IMR-90 (cell line): Measurements from ENCODE around the gene CELSR2. TPM values are rescaled to one million over a fixed set of nuclear protein-coding genes. Genes with fewer than 3 reads are reported as not detected.

Experiments used
- ATAC-seq: fragments of 200-7000 bp; cut with Tn5 transposase; 2 replicates; pipeline ENCODE4 v1.9.1; 2020; ENCODE audit warnings: low read depth, mild to moderate bottlenecking, moderate library complexity
- BruUV-seq: library from RNA; stranded (reverse); fragments of 400-500 nt; replicated peaks from 2 replicates; lab custom pipeline; 2021; lab: Mats Ljungman, UMichigan
- CTCF ChIA-PET: fragments of 300-600 bp; formaldehyde crosslinking; extraction: SDS; loops from one replicate; lab custom pipeline; 2021; ENCODE audit warnings: antibody characterized with exemption; lab: Yijun Ruan, JAX
- POLR2A ChIA-PET: fragments of 300-600 bp; sonication (Branson Sonifier 250); formaldehyde crosslinking; loops from one replicate; lab custom pipeline; 2022; ENCODE audit warnings: antibody characterized with exemption; ENCODE audit not compliant: unreplicated experiment; lab: Charles Lee
- DNase-seq: peaks from one replicate; pipeline ENCODE4 v3.0.0; 2013
- H2AFZ ChIP-seq: replicated peaks from 2 replicates; pipeline ENCODE3; 2013; ENCODE audit warnings: low read length, mild to moderate bottlenecking; ENCODE audit not compliant: poor library complexity
- H2AK5ac ChIP-seq: 2 replicates; pipeline ENCODE4 v1.6.1; 2013; ENCODE audit warnings: low read depth, low read length, inconsistent platforms
- H2AK9ac ChIP-seq: replicated peaks from 2 replicates; pipeline ENCODE3; 2013; ENCODE audit warnings: mild to moderate bottlenecking, low read depth, low read length, moderate library complexity; ENCODE audit not compliant: poor library complexity
- H2BK120ac ChIP-seq: 2 replicates; pipeline ENCODE4 v1.6.1; 2013; ENCODE audit warnings: low read depth, low read length, inconsistent platforms
- H2BK15ac ChIP-seq: 3 replicates; pipeline ENCODE4 v1.6.1; 2013; ENCODE audit warnings: low read depth, low read length, inconsistent platforms
- H2BK20ac ChIP-seq: 2 replicates; pipeline ENCODE4 v1.6.1; 2013; ENCODE audit warnings: low read depth, mild to moderate bottlenecking, inconsistent platforms, low read length, moderate library complexity
- H2BK5ac ChIP-seq: 2 replicates; pipeline ENCODE4 v1.6.1; 2013; ENCODE audit warnings: mild to moderate bottlenecking, low read depth, low read length, inconsistent platforms; ENCODE audit not compliant: poor library complexity, severe bottlenecking
- H3K14ac ChIP-seq: replicated peaks from 2 replicates; pipeline ENCODE4 v1.6.1; 2013; ENCODE audit warnings: low read depth, low read length, inconsistent platforms
- H3K18ac ChIP-seq: 2 replicates; pipeline ENCODE4 v1.6.1; 2013; ENCODE audit warnings: low read depth, low read length, control low read depth
- H3K23ac ChIP-seq: 2 replicates; pipeline ENCODE4 v1.6.1; 2013; ENCODE audit warnings: low read depth, low read length, inconsistent platforms
- H3K27ac ChIP-seq: 2 replicates; pipeline ENCODE4 v1.5.1; 2013; ENCODE audit warnings: mild to moderate bottlenecking, control low read depth, low read length; ENCODE audit not compliant: insufficient read depth
- H3K27me3 ChIP-seq: 2 replicates; pipeline ENCODE4 v1.6.1; 2013; ENCODE audit warnings: low read length; ENCODE audit not compliant: control insufficient read depth, insufficient read depth
- H3K36me3 ChIP-seq: 2 replicates; pipeline ENCODE4 v1.6.1; 2013; ENCODE audit warnings: low read length, mixed read lengths; ENCODE audit not compliant: control insufficient read depth, insufficient read depth
- H3K4ac ChIP-seq: 2 replicates; pipeline ENCODE4 v1.6.1; 2013; ENCODE audit warnings: low read depth, low read length, inconsistent platforms
- H3K4me1 ChIP-seq: 2 replicates; pipeline ENCODE4 v1.6.1; 2013; ENCODE audit warnings: low read length, mixed read lengths; ENCODE audit not compliant: control insufficient read depth, insufficient read depth
- H3K4me2 ChIP-seq: 2 replicates; pipeline ENCODE4 v1.6.1; 2013; ENCODE audit warnings: low read depth, mild to moderate bottlenecking, control low read depth, low read length, moderate library complexity
- H3K4me3 ChIP-seq: 2 replicates; pipeline ENCODE4 v1.5.1; 2013; ENCODE audit warnings: low read depth, mild to moderate bottlenecking, control low read depth, low read length, moderate library complexity; ENCODE audit not compliant: insufficient read depth
- H3K56ac ChIP-seq: 2 replicates; pipeline ENCODE4 v1.6.1; 2013; ENCODE audit warnings: low read length, inconsistent platforms; ENCODE audit not compliant: insufficient read depth; ENCODE audit errors: extremely low read depth
- H3K79me1 ChIP-seq, 2 experiments: 2 replicates each; pipeline ENCODE4 v1.6.1; 2013; ENCODE audit warnings: low read length in 2 of 2, inconsistent platforms in 1 of 2, low read depth in 1 of 2
- H3K9ac ChIP-seq: 2 replicates; pipeline ENCODE4 v1.6.1; 2013; ENCODE audit warnings: low read depth, low read length, control low read depth
- H3K9me1 ChIP-seq: 2 replicates; pipeline ENCODE4 v1.6.1; 2013; ENCODE audit warnings: low read length, inconsistent platforms; ENCODE audit not compliant: insufficient read depth
- H3K9me3 ChIP-seq: 2 replicates; pipeline ENCODE4 v1.6.1; 2013; ENCODE audit warnings: low read length; ENCODE audit not compliant: control insufficient read depth, insufficient read depth
- H4K20me1 ChIP-seq: 2 replicates; pipeline ENCODE4 v1.6.1; 2013; ENCODE audit warnings: low read length, inconsistent platforms; ENCODE audit not compliant: insufficient read depth
- H4K5ac ChIP-seq: 2 replicates; pipeline ENCODE4 v1.6.1; 2013; ENCODE audit warnings: mild to moderate bottlenecking, low read depth, low read length, control low read depth
- H4K8ac ChIP-seq, 2 experiments: 2 replicates each; pipeline ENCODE4 v1.6.1; 2013; ENCODE audit warnings: low read depth in 2 of 2, low read length in 2 of 2, control low read depth in 1 of 2, inconsistent platforms in 1 of 2
- H4K91ac ChIP-seq: 2 replicates; pipeline ENCODE4 v1.6.1; 2013; ENCODE audit warnings: low read depth, low read length, inconsistent platforms; ENCODE audit not compliant: insufficient read depth
- BHLHE40 ChIP-seq: fragments of 150-350 bp; IDR thresholded peaks from 2 replicates; pipeline ENCODE4 v1.6.1; 2016; ENCODE audit warnings: mild to moderate bottlenecking, low read depth, low read length
- CEBPB ChIP-seq: IDR thresholded peaks from 2 replicates; pipeline ENCODE4 v1.6.1; 2012; ENCODE audit warnings: low read depth, low read length, improper control_type of control experiment
- CHD1 ChIP-seq: IDR thresholded peaks from 2 replicates; pipeline ENCODE4 v1.6.1; 2012; ENCODE audit warnings: low read depth, low read length, improper control_type of control experiment
- FOS ChIP-seq: fragments of 150-350 bp; IDR thresholded peaks from 2 replicates; pipeline ENCODE4 v1.6.1; 2016; ENCODE audit warnings: low read depth, low read length
- MAFK ChIP-seq: IDR thresholded peaks from 2 replicates; pipeline ENCODE4 v1.6.1; 2012; ENCODE audit warnings: low read depth, low read length, improper control_type of control experiment
- MAZ ChIP-seq: IDR thresholded peaks from 2 replicates; pipeline ENCODE4 v1.6.1; 2012; ENCODE audit warnings: low read depth, mild to moderate bottlenecking, low read length, improper control_type of control experiment, moderate library complexity, borderline replicate concordance
- MXI1 ChIP-seq: IDR thresholded peaks from 2 replicates; pipeline ENCODE4 v1.6.1; 2012; ENCODE audit warnings: low read depth, mild to moderate bottlenecking, low read length, moderate library complexity, borderline replicate concordance
- NFE2L2 ChIP-seq: fragments of 150-350 bp; IDR thresholded peaks from 2 replicates; pipeline ENCODE4 v1.6.1; 2016; ENCODE audit warnings: low read depth, mild to moderate bottlenecking, low read length
- POLR2A ChIP-seq: IDR thresholded peaks from 2 replicates; pipeline ENCODE4 v1.6.1; 2012; ENCODE audit warnings: mild to moderate bottlenecking, low read depth, low read length
- RAD21 ChIP-seq: IDR thresholded peaks from 2 replicates; pipeline ENCODE4 v1.6.1; 2012; ENCODE audit warnings: low read length, improper control_type of control experiment
- RCOR1 ChIP-seq: IDR thresholded peaks from 2 replicates; pipeline ENCODE4 v1.6.1; 2012; ENCODE audit warnings: mild to moderate bottlenecking, low read length, improper control_type of control experiment; ENCODE audit not compliant: insufficient replicate concordance
- RFX5 ChIP-seq: IDR thresholded peaks from 2 replicates; pipeline ENCODE4 v1.8.0; 2012; ENCODE audit warnings: low read depth, mild to moderate bottlenecking, low read length, moderate library complexity
- SMC3 ChIP-seq: fragments of 150-350 bp; IDR thresholded peaks from 2 replicates; pipeline ENCODE4 v1.6.1; 2016; ENCODE audit warnings: low read depth, mild to moderate bottlenecking, antibody characterized with exemption, low read length, moderate library complexity
- WGBS, 2 experiments: methylation state at CpG; one replicate each; pipeline versions ENCODE4 v1.1.5 to v1.1.7; 2013; ENCODE audit warnings: missing lambda C conversion rate in 2 of 2; ENCODE audit not compliant: insufficient read length in 1 of 2; ENCODE audit errors: extremely low coverage in 2 of 2; 5-methylcytosine and 5-hydroxymethylcytosine counted together
- dilution Hi-C: fragments of 300-500 bp; cut with HindIII; formaldehyde crosslinking; loops from one replicate; pipeline ENCODE4 v1.14.3; 2018; ENCODE audit warnings: low sequenced_read_pairs; ENCODE audit not compliant: unreplicated experiment
- in situ Hi-C: fragments of 300-500 bp; cut with MboI; formaldehyde crosslinking; loops from 3 replicates; pipeline ENCODE4 v1.14.3; 2019; ENCODE audit warnings: low sequenced_read_pairs, inconsistent platforms, mixed read lengths
- intact Hi-C: fragments of 100-400 bp; cut with micrococcal nuclease; formaldehyde crosslinking; loops from 2 replicates; pipeline ENCODE4 v1.10.0; 2022
- polyA plus RNA-seq, 3 experiments: library from polyadenylated mRNA; depleted of rRNA; stranded (reverse); fragments of >200 nt; gene quantifications; 2 replicates each; pipeline ENCODE4 v1.2.3, GENCODE V29; 2012; ENCODE audit warnings: low replicate concordance in 1 of 3
- total RNA-seq: library from RNA; depleted of rRNA; stranded (reverse); fragments of >200 nt; gene quantifications from 2 replicates; pipeline ENCODE4 v1.2.3, GENCODE V29; 2012
- TF ChIP-seq, protein P1 (sequence below): fragments of 150-350 bp; IDR thresholded peaks from 2 replicates; pipeline ENCODE4 v1.6.1; 2017; ENCODE audit warnings: mild to moderate bottlenecking, antibody characterized with exemption, low read length, low read depth
- TF ChIP-seq, protein P2 (sequence below): fragments of 150-350 bp; IDR thresholded peaks from 2 replicates; pipeline ENCODE4 v1.6.1; 2016; ENCODE audit warnings: low read depth, mild to moderate bottlenecking, low read length, moderate library complexity, borderline replicate concordance

Gene CELSR2
- total and polyA plus RNA-seq, 2 of the 4 experiments (the other 2 are of a cell fraction): 1.3 to 5.3 TPM

- no peak overlapping the region for H4K91ac ChIP-seq
- no peak overlapping the region for H3K27ac ChIP-seq
- no peak for ATAC-seq
- H3K4me2 ChIP-seq: no peak overlapping the region
- H3K4me3 ChIP-seq: no peak overlapping the region
- 0 out of 2 replicates have a peak, but pooled peaks cover under 1% of the 10 kb centered on the region for H3K4me1 ChIP-seq
- CTCF ChIA-PET: interaction anchor here (0.7 kb wide), 1 partner anchor 181 kb away, joined by 3 read pairs; no protein-coding TSS in a partner anchor
- peak overlapping the region; percentile 60; the same call in 1 of the 2 replicates for H3K4ac ChIP-seq
- peak overlapping the region; percentile 23; the same call in 1 of the 2 replicates for H3K14ac ChIP-seq
- no peaks in the 10 kb centered on the region for H3K79me1 ChIP-seq
- H3K9ac ChIP-seq: no peak overlapping the region
- peak overlapping the region; percentile 50 for H2BK120ac ChIP-seq
- dilution Hi-C loops: no loop called here
- H3K36me3 ChIP-seq: no peaks in the 10 kb centered on the region
- H3K18ac ChIP-seq: peak overlapping the region; percentile 34; the same call in 1 of the 2 replicates
- intact Hi-C loops: no loop called here
- H2BK15ac ChIP-seq: peak overlapping the region; percentile 46; the same call in 1 of the 3 replicates
- no peak for DNase-seq
- H2AK9ac ChIP-seq: no peak overlapping the region
- H4K8ac ChIP-seq: peak overlapping the region in 1 of 2 experiments; percentile 43; a peak in 1 of 4 replicates
- peaks cover 12% of the 10 kb centered on the region for H3K9me1 ChIP-seq
- BruUV-seq: no TSS peak
- TF ChIP-seq MAZ (no peak), MAFK (no peak), MXI1 (no peak), RAD21 (no peak), POLR2A (no peak), CEBPB (no peak), CHD1 (no peak), RFX5 (no peak), FOS (no peak), SMC3 (no peak), NFE2L2 (no peak), RCOR1 (no peak), BHLHE40 (no peak)
- TF ChIP-seq, protein P1, sequence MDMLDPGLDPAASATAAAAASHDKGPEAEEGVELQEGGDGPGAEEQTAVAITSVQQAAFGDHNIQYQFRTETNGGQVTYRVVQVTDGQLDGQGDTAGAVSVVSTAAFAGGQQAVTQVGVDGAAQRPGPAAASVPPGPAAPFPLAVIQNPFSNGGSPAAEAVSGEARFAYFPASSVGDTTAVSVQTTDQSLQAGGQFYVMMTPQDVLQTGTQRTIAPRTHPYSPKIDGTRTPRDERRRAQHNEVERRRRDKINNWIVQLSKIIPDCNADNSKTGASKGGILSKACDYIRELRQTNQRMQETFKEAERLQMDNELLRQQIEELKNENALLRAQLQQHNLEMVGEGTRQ: no peak
- TF ChIP-seq, protein P2, sequence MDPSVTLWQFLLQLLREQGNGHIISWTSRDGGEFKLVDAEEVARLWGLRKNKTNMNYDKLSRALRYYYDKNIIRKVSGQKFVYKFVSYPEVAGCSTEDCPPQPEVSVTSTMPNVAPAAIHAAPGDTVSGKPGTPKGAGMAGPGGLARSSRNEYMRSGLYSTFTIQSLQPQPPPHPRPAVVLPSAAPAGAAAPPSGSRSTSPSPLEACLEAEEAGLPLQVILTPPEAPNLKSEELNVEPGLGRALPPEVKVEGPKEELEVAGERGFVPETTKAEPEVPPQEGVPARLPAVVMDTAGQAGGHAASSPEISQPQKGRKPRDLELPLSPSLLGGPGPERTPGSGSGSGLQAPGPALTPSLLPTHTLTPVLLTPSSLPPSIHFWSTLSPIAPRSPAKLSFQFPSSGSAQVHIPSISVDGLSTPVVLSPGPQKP: no peak
- peak overlapping the region; percentile 23; the same call in 1 of the 2 replicates for H2BK20ac ChIP-seq
- H2AK5ac ChIP-seq: peak overlapping the region; percentile 53; the same call in 1 of the 2 replicates
- H3K56ac ChIP-seq: no peak overlapping the region
- no peaks in the 10 kb centered on the region for H3K27me3 ChIP-seq
- no peak overlapping the region for H4K5ac ChIP-seq
- no peak overlapping the region for H3K23ac ChIP-seq
- no peaks in the 10 kb centered on the region for H4K20me1 ChIP-seq
- in situ Hi-C loops: no loop called here
- POLR2A ChIA-PET: no interaction called here
- H2AFZ ChIP-seq: no peak overlapping the region
- WGBS, 2 experiments: 90% methylated on average over 2 of the region's 9 CpGs; no CpG with 5 or more reads in 1 of the 2 experiments
- no peak overlapping the region for H2BK5ac ChIP-seq
- no peaks in the 10 kb centered on the region for H3K9me3 ChIP-seq
Observed at GRCh38 chr1:109292364-109292763, 43.0 kb downstream of the CELSR2 start.
